Stomach (tissue), 4 donors: Measurements from ENCODE around the gene SMAD3.

Experiments
- POLR2AphosphoS5 ChIP-seq, 3 donors: sonication (generic); formaldehyde crosslinking; IDR thresholded peaks; one replicate each; pipeline ENCODE4 v1.6.1; 2016; ENCODE audit warnings: antibody characterized with exemption in 3 of 3
- TF ChIP-seq, protein P1 (sequence below), 7 experiments: fragments of 450-650 bp in 4 of 7; fragments of 200-600 bp in 3 of 7; sonication (generic) in 3 of 7; IDR thresholded peaks; one replicate each; pipeline ENCODE4 v1.5.1; 2016 to 2019; ENCODE audit warnings: antibody characterized with exemption in 7 of 7, control low read depth in 2 of 7, mild to moderate bottlenecking in 1 of 7

DNA sequence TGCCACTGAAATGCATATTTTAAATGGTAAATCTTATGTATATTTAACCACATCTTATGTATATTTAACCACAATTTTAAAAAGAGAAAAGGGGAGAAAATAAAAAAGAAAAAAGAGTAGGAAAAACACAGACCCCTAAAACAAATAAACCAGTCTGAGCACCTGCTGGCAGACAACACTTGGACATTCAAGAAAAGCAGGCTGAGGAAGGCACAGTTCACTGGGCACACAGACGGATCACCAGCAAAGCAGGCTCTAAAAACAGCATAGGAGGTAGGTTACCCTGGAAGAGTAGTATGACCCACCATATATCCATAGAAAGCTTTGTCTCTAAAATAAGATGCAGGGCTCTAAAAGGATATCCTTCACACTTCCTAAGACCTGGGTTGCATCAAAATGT, 162.0 kb downstream of the SMAD3 start:
- TF ChIP-seq, protein P1, sequence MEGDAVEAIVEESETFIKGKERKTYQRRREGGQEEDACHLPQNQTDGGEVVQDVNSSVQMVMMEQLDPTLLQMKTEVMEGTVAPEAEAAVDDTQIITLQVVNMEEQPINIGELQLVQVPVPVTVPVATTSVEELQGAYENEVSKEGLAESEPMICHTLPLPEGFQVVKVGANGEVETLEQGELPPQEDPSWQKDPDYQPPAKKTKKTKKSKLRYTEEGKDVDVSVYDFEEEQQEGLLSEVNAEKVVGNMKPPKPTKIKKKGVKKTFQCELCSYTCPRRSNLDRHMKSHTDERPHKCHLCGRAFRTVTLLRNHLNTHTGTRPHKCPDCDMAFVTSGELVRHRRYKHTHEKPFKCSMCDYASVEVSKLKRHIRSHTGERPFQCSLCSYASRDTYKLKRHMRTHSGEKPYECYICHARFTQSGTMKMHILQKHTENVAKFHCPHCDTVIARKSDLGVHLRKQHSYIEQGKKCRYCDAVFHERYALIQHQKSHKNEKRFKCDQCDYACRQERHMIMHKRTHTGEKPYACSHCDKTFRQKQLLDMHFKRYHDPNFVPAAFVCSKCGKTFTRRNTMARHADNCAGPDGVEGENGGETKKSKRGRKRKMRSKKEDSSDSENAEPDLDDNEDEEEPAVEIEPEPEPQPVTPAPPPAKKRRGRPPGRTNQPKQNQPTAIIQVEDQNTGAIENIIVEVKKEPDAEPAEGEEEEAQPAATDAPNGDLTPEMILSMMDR (IDR thresholded peaks at IDR 0.05): no peak
- TF ChIP-seq POLR2AphosphoS5 (IDR thresholded peaks at IDR 0.05): no peak
